ENCODE measurements around the gene REL.

GRCh38 chr2:60960706-60961105 is 79.3 kb downstream of the REL start:
- no peak for TF ChIP-seq RARB (CRISPR knock-in tag; IDR thresholded peaks at IDR 0.05)
- TF ChIP-seq GLIS3 (CRISPR knock-in tag; IDR thresholded peaks at IDR 0.05) = no peak

Data from SK-N-SH treated with all-trans-retinoic acid at 6 μM for 48 hours (cell line).